ENCODE results near the gene ATP8A1.

GRCh38 chr4:42454755-42455420, 202.0 kb downstream of the ATP8A1 start:
- TF ChIP-seq CTCF (IDR thresholded peaks at IDR 0.05; ENCODE audit: borderline replicate concordance, extremely low read depth, low read length, poor library complexity, severe bottlenecking) (no peak), EZH2 (IDR thresholded peaks at IDR 0.05; ENCODE audit: borderline replicate concordance, low read depth, low read length, severe bottlenecking) (no peak)
